Muscle of arm (tissue), 12 donors: ENCODE data around the gene SERINC5. TPM values are rescaled to one million over a fixed set of nuclear protein-coding genes. Genes with fewer than 3 reads are reported as not detected.

Experiments used
- DNase-seq: peaks from one replicate; pipeline ENCODE4 v3.0.0-alpha.2; 2013
- polyA plus RNA-seq, 12 donors: library from polyadenylated mRNA; unstranded; fragments of 120-200 nt; gene quantifications; one replicate each; pipeline ENCODE4 v1.2.1, GENCODE V29; 2013; ENCODE audit not compliant: insufficient read length in 12 of 12

Gene SERINC5
- polyA plus RNA-seq, 12 donors: 16.6 to 171 (median 21.9) TPM

DNA sequence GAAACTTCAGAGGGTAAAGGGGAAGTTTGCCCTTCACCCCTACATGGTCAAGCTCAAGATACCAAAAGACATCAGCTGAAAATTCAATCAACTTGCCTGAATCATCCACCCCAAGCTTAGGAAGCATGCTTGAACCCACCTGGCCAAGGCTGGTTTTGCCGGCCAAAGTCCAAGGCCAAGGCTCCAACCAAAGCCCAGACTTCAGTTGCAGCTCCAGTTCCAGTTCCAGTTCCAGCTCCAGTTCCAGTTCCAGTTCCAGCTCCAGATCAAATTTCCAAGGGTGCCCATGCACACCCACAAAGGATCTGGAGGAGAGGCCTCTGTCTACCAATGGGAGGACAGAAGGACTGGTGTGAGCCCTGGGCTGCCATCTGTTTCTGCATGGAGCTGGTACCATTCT is 4.6 kb upstream of the SERINC5 start:
- no peak for DNase-seq

- DNase-seq: no peak
These were observed 3.8 kb upstream of the SERINC5 start for GRCh38 chr5:80259511-80260203.

GRCh38 chr5:80255431-80255810 is 427 bp downstream of the SERINC5 start:
- DNase-seq: peak; percentile 74

- peak; percentile 55 for DNase-seq
These were observed 949 bp downstream of the SERINC5 start for GRCh38 chr5:80254767-80255430.

DNA sequence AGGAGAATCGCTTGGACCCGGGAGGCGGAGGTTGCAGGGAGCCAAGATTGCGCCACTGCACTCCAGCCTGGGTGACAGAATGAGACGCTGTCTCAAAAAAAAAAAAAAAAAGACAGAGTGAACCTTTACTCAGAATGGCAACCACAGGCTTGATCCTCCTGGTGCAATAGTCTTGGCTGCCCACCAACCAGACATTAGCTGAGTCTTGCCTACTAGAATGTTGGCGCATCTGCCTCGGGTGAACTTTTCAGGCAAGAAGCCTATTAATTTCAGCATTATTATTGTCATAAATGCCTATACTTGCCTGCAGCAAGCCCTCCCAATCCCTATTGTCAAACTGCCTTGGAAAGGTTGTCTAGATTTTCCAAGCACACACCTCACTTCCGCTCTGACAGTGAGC is 4.2 kb downstream of the SERINC5 start:
- DNase-seq: no peak

DNA sequence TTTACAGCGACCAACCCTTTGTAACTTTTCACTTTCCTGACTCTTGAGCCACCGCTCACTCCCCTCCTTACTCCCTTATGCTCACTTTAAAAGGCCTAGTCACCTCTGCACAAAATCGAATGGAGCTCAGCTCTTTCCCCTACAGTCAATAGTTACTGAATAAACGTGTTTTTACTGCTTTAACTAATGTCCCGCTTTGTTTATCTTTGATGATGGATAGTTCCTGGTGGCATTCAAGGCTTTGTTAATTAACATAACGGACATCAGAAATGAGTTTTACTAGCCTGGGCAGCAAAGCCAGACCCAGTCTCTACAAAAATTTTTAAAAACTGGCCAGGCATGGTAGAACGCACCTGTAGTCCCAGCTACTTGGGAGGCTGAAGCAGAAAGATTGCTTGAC is 5.0 kb downstream of the SERINC5 start:
- DNase-seq: no peak

GRCh38 chr5:80249901-80250300 is 5.9 kb downstream of the SERINC5 start:
- DNase-seq: no peak

DNA sequence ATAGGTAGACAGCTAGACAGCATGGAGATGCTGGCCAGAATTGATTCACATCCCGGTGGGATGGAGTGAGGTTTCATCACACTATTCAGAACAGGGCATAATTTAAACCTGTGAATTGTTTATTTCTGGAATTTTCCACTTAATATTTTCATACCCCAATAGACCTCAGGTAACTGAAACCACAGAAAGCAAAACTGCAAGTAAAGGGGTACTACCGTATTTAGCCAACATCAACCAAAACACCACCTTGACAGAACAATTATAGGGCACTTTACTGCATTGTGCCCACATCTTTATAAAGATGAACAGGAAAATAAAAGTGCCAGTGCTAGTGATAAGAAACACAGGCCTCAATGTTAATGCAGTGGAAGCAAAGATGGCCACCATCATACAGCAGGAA is 7.5 kb downstream of the SERINC5 start:
- no peak for DNase-seq

GRCh38 chr5:80246995-80247729 is 8.7 kb downstream of the SERINC5 start:
- DNase-seq: no peak

DNA sequence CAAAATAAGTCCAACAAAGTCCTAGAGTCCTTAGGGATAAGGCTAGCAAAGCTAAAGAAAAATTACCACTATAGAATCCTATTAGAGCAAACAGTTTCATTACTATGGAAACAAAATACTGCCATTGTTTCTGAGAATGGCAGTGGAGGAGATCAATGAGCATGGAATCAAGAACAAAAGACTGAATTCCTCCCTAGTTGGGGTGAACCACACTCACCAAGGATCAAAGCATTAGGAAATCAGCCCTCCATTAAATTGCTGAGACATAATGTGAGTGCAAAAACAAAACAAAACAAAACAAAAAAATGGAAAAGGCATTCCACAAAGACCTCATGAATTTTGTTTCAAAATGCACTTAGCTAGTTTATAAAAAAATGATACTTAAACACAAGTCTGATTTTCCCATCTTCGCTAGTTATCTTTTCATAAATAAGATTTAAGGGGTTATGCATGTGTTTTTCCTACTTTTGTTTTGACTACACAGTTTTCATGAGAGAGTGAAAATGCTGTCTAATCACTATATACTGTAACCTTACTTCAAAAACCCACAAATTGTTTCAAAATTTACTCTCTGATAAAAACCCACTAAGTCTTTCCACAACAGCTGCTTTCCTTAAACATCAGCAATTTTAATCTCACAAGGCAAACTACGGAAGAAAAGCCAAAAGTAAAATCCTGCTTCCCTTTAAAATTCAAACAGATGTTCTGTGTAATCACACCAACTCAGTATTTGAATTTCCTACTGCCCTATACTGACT is 9.7 kb downstream of the SERINC5 start:
- peak; percentile 60 for DNase-seq

- DNase-seq: no peak
These were observed 12.3 kb downstream of the SERINC5 start for GRCh38 chr5:80243567-80243966.

- DNase-seq: no peak
These were observed 13.0 kb downstream of the SERINC5 start for GRCh38 chr5:80242849-80243248.

- no peak for DNase-seq
These were observed 15.4 kb downstream of the SERINC5 start for GRCh38 chr5:80240368-80240986.

GRCh38 chr5:80239680-80240367 is 16.0 kb downstream of the SERINC5 start:
- peak; percentile 69 for DNase-seq

DNA sequence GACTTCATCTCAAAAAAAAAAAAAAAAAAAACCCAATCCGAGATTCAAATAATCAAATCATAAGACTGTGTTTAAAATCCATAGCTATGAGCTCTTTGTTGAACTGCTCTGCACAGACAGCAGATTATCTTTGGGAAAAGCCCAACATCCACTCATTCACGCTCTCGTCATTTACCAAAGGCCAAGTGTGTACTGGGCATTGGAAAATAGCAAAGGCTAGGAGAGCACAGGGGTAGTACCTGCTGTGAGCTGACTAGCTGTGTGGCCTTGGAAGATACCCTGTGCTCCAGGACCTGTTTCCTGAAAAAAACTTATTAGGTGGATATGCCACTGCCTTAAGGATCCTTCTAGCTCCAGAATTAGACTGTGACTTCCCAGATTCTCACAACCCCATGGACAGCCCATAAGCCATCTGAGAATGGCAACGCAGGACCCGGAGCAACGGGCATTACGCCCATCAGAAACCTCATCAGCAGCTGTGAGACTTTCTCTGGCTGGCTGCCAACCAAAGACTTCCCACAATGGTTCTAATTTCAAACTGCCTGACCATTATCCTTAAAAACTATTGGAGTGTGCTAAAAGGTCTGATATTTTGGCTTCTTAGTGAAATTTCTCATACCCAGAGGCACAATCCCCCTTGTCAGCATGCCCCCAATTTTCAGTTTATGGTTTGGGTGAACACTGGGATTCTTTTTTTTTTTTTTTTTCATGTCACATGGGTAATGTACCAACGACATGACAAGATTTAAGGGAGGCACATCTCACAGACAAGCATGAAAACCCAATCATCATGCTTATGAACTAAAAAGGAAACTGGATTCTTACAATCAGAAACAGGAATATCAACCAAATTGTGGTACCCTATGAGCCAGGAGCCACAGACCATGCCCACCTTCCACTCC is 16.8 kb downstream of the SERINC5 start:
- DNase-seq: peak; percentile 76

- DNase-seq: no peak
These were observed 17.8 kb downstream of the SERINC5 start for GRCh38 chr5:80238097-80238496.

- DNase-seq: no peak
These were observed 18.6 kb downstream of the SERINC5 start for GRCh38 chr5:80237243-80237642.

GRCh38 chr5:80234116-80234948 is 21.5 kb downstream of the SERINC5 start:
- no peak for DNase-seq

DNA sequence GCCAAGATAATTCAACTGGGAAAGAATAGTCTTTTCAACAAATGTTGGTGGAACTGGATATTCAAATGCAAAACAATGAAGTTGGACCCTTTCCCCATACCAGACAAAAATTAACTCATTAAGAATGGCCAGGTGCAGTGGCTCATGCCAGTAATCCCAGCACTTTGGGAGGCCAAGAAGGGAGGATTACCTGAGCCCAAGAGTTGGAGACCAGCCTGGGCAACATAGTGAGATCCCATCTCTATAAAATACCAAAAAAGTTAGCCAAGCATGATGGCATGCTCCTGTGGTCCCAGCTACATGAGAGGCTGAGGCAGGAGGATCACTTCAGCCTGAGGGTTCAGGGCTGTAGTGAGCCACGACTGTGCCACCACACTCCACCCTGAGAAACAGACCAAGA is 24.2 kb downstream of the SERINC5 start:
- DNase-seq: no peak
